SK-N-SH treated with all-trans-retinoic acid at 6 μM for 48 hours (cell line): ENCODE measurements around the gene MTUS2.

ENCODE experiments used
- ATAC-seq: fragments of 200-7000 bp; cut with Tn5 transposase; 3 replicates; pipeline ENCODE4 v1.9.1; 2020; ENCODE audit warnings: mild to moderate bottlenecking, moderate library complexity
- ARNTL ChIP-seq: fragments of 450-650 bp; formaldehyde crosslinking; IDR thresholded peaks from 2 replicates; pipeline ENCODE4 v1.5.0; 2020; ENCODE audit warnings: low read depth, mild to moderate bottlenecking, moderate library complexity, borderline replicate concordance
- BACH2 ChIP-seq: fragments of 250-450 bp; sonication (Bioruptor Pico); IDR thresholded peaks from 2 replicates; pipeline ENCODE4 v1.9.0; 2021; ENCODE audit warnings: mild to moderate bottlenecking, borderline replicate concordance
- CSDC2 ChIP-seq: fragments of 250-450 bp; sonication (Bioruptor Pico); IDR thresholded peaks from 2 replicates; pipeline ENCODE4 v1.5.0; 2020; ENCODE audit warnings: mild to moderate bottlenecking, moderate library complexity
- ESRRG ChIP-seq: fragments of 250-450 bp; sonication (Bioruptor Pico); IDR thresholded peaks from 2 replicates; pipeline ENCODE4 v1.6.1; 2021; ENCODE audit warnings: mild to moderate bottlenecking
- GLIS3 ChIP-seq: fragments of 250-450 bp; sonication (Bioruptor Pico); IDR thresholded peaks from 2 replicates; pipeline ENCODE4 v1.5.0; 2020; ENCODE audit warnings: mild to moderate bottlenecking, moderate library complexity
- ISL1 ChIP-seq: fragments of 250-450 bp; sonication (Bioruptor Pico); IDR thresholded peaks from 2 replicates; pipeline ENCODE4 v2.1.2; 2022; ENCODE audit warnings: mild to moderate bottlenecking, moderate library complexity
- OSR1 ChIP-seq: fragments of 250-450 bp; sonication (Bioruptor Pico); IDR thresholded peaks from 2 replicates; pipeline ENCODE4 v1.8.0; 2022; ENCODE audit warnings: moderate library complexity, mild to moderate bottlenecking, inconsistent platforms
- PATZ1 ChIP-seq: fragments of 250-450 bp; sonication (Bioruptor Pico); IDR thresholded peaks from 2 replicates; pipeline ENCODE4 v1.8.0; 2020; ENCODE audit warnings: mild to moderate bottlenecking, moderate library complexity, borderline replicate concordance
- POU6F1 ChIP-seq: fragments of 250-450 bp; sonication (Bioruptor Pico); IDR thresholded peaks from 2 replicates; pipeline ENCODE4 v1.8.0; 2021; ENCODE audit warnings: low read depth, mild to moderate bottlenecking, moderate library complexity, borderline replicate concordance
- PPARA ChIP-seq: fragments of 250-450 bp; sonication (Bioruptor Pico); IDR thresholded peaks from 2 replicates; pipeline ENCODE4 v1.5.0; 2020; ENCODE audit warnings: mild to moderate bottlenecking, borderline replicate concordance
- RARB ChIP-seq: fragments of 250-450 bp; sonication (Bioruptor Pico); IDR thresholded peaks from 2 replicates; pipeline ENCODE4 v1.8.0; 2021; ENCODE audit warnings: mild to moderate bottlenecking, moderate library complexity
- SNAI2 ChIP-seq: fragments of 250-450 bp; sonication (Bioruptor Pico); IDR thresholded peaks from 2 replicates; pipeline ENCODE4 v1.5.0; 2020; ENCODE audit warnings: mild to moderate bottlenecking, moderate library complexity
- TCF4 ChIP-seq: fragments of 250-450 bp; sonication (Bioruptor Pico); IDR thresholded peaks from 2 replicates; pipeline ENCODE4 v1.8.0; 2021; ENCODE audit warnings: mild to moderate bottlenecking, moderate library complexity, borderline replicate concordance
- ZC3H10 ChIP-seq: fragments of 250-450 bp; sonication (Bioruptor Pico); IDR thresholded peaks from 2 replicates; pipeline ENCODE4 v1.5.1; 2021; ENCODE audit warnings: mild to moderate bottlenecking, moderate library complexity
- ZFP30 ChIP-seq: fragments of 450-650 bp; formaldehyde crosslinking; IDR thresholded peaks from 2 replicates; pipeline ENCODE4 v1.5.0; 2022; ENCODE audit warnings: mild to moderate bottlenecking, moderate library complexity
- ZNF565 ChIP-seq: fragments of 450-650 bp; formaldehyde crosslinking; conservative IDR thresholded peaks from 2 replicates; pipeline ENCODE4 v1.5.0; 2020; ENCODE audit warnings: low read depth, mild to moderate bottlenecking, moderate library complexity
- ZNF70 ChIP-seq: fragments of 450-650 bp; formaldehyde crosslinking; IDR thresholded peaks from 2 replicates; pipeline ENCODE4 v1.5.0; 2020; ENCODE audit warnings: mild to moderate bottlenecking, moderate library complexity
- TF ChIP-seq, protein P1 (sequence below): fragments of 250-450 bp; sonication (Bioruptor Pico); IDR thresholded peaks from 2 replicates; pipeline ENCODE4 v1.5.0; 2020; ENCODE audit warnings: mild to moderate bottlenecking, moderate library complexity
- TF ChIP-seq, protein P2 (sequence below): fragments of 250-450 bp; sonication (Bioruptor Pico); IDR thresholded peaks from 2 replicates; pipeline ENCODE4 v1.5.1; 2020; ENCODE audit warnings: low read depth, mild to moderate bottlenecking, moderate library complexity
- TF ChIP-seq, protein P3 (sequence below): fragments of 250-450 bp; sonication (Bioruptor Pico); IDR thresholded peaks from 2 replicates; pipeline ENCODE4 v1.5.1; 2021; ENCODE audit warnings: mild to moderate bottlenecking, moderate library complexity

Gene MTUS2

DNA sequence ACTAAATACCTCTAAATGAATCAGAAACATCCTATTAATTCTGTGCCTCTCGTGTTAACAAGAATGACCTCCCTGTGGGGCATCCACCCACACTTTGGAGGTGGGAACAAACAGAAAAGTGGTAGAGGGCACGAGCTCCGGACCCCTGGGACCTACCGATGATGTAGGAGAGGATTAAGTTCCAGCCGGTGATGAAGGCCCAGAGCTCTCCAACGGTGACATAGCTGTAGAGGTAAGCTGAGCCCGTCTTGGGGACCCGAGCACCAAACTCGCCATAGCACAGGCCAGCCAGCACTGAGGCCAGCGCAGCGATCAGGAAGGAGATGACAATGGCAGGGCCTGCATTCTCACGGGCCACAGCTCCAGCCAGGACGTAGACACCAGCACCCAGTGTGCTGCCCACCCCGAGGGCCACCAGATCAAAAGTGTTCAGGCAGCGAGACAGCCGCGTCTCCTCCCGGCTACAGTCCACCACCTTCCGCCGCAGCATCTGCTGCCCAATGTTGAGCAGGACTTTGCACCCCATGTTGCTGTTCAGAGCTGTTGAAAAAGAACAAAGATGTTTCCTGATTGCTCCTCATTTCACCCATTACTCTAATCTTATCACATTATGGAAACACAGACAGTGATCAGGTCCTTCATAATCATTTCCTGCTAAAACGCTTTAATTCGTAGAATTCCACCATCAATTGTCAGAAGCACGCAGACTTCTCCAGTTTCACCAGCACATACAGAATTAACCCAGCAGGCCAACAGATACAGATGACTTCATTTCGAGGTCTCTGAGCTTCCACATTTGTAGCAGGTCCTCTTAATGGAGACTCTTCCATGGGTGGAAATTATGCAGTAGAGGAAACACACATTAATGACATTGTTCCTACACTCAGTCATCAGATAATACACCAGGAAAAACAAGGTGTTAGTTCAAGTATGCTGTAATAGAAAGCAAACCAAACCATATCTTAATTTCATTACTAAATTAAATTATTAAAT is 715.8 kb downstream of the MTUS2 start (continued):
- no peak for TF ChIP-seq BACH2 (CRISPR knock-in tag)
- TF ChIP-seq ESRRG (CRISPR knock-in tag): no peak
- TF ChIP-seq ZNF565 (CRISPR knock-in tag): no peak
- TF ChIP-seq ARNTL (CRISPR knock-in tag): no peak
- TF ChIP-seq SNAI2: no peak
- TF ChIP-seq ZFP30 (CRISPR knock-in tag): no peak
- TF ChIP-seq, all 23 proteins: peak for 0

DNA sequence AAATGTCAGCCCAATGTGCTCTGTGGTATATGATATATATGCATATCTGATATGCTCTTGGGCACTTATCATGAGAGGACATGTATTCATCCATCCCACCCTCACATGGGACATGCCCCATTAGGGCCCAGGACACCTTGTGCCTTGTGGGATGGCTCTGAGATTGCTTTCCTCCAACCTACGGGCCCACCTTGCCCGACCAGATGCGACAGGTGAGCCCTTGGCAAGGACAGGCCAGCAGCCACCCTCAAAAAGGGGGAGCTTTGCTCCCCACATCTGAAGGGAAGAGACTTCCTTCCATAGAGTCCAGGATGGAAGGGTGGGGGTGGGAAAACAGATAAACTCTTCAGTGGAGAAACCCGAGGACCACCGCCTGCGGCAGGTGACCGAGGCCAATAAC is 716.7 kb downstream of the MTUS2 start:
- TF ChIP-seq TCF4 (CRISPR knock-in tag) (no peak), OSR1 (CRISPR knock-in tag) (no peak), ZFP30 (CRISPR knock-in tag) (no peak), ISL1 (CRISPR knock-in tag) (no peak), ARNTL (CRISPR knock-in tag) (no peak), PPARA (no peak), ZC3H10 (CRISPR knock-in tag) (no peak), GLIS3 (CRISPR knock-in tag) (no peak), RARB (CRISPR knock-in tag) (no peak), BACH2 (CRISPR knock-in tag) (no peak), POU6F1 (CRISPR knock-in tag) (no peak), SNAI2 (no peak), PATZ1 (CRISPR knock-in tag) (no peak), ZNF70 (CRISPR knock-in tag) (no peak), CSDC2 (no peak)
- TF ChIP-seq, protein P1, sequence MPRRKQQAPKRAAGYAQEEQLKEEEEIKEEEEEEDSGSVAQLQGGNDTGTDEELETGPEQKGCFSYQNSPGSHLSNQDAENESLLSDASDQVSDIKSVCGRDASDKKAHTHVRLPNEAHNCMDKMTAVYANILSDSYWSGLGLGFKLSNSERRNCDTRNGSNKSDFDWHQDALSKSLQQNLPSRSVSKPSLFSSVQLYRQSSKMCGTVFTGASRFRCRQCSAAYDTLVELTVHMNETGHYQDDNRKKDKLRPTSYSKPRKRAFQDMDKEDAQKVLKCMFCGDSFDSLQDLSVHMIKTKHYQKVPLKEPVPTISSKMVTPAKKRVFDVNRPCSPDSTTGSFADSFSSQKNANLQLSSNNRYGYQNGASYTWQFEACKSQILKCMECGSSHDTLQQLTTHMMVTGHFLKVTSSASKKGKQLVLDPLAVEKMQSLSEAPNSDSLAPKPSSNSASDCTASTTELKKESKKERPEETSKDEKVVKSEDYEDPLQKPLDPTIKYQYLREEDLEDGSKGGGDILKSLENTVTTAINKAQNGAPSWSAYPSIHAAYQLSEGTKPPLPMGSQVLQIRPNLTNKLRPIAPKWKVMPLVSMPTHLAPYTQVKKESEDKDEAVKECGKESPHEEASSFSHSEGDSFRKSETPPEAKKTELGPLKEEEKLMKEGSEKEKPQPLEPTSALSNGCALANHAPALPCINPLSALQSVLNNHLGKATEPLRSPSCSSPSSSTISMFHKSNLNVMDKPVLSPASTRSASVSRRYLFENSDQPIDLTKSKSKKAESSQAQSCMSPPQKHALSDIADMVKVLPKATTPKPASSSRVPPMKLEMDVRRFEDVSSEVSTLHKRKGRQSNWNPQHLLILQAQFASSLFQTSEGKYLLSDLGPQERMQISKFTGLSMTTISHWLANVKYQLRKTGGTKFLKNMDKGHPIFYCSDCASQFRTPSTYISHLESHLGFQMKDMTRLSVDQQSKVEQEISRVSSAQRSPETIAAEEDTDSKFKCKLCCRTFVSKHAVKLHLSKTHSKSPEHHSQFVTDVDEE (CRISPR knock-in tag): no peak
- TF ChIP-seq, protein P2, sequence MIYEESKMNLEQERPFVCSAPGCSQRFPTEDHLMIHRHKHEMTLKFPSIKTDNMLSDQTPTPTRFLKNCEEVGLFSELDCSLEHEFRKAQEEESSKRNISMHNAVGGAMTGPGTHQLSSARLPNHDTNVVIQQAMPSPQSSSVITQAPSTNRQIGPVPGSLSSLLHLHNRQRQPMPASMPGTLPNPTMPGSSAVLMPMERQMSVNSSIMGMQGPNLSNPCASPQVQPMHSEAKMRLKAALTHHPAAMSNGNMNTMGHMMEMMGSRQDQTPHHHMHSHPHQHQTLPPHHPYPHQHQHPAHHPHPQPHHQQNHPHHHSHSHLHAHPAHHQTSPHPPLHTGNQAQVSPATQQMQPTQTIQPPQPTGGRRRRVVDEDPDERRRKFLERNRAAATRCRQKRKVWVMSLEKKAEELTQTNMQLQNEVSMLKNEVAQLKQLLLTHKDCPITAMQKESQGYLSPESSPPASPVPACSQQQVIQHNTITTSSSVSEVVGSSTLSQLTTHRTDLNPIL: no peak
- TF ChIP-seq, protein P3, sequence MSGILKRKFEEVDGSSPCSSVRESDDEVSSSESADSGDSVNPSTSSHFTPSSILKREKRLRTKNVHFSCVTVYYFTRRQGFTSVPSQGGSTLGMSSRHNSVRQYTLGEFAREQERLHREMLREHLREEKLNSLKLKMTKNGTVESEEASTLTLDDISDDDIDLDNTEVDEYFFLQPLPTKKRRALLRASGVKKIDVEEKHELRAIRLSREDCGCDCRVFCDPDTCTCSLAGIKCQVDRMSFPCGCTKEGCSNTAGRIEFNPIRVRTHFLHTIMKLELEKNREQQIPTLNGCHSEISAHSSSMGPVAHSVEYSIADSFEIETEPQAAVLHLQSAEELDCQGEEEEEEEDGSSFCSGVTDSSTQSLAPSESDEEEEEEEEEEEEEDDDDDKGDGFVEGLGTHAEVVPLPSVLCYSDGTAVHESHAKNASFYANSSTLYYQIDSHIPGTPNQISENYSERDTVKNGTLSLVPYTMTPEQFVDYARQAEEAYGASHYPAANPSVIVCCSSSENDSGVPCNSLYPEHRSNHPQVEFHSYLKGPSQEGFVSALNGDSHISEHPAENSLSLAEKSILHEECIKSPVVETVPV (CRISPR knock-in tag): no peak
- ATAC-seq: no peak
